Rectal smooth muscle tissue (tissue), 1 donor: Measurements from ENCODE around the gene ACP2.
"Not testable (repeated sequence)": the region's sequence is repeated elsewhere in the genome, so short reads cannot be mapped to it uniquely, and the experiment has no call there.

Experiments used
- H3K27ac ChIP-seq: one replicate; pipeline ENCODE4 v1.7.0; 2013; ENCODE audit warnings: low read depth, low read length, inconsistent platforms
- H3K27me3 ChIP-seq: one replicate; pipeline ENCODE4 v1.7.0; 2013; ENCODE audit warnings: low read length; ENCODE audit not compliant: control insufficient read depth, insufficient read depth
- H3K36me3 ChIP-seq: one replicate; pipeline ENCODE4 v1.7.0; 2013; ENCODE audit warnings: low read length; ENCODE audit not compliant: control insufficient read depth, insufficient read depth
- H3K4me1 ChIP-seq: one replicate; pipeline ENCODE4 v1.7.0; 2013; ENCODE audit warnings: low read length; ENCODE audit not compliant: control insufficient read depth, insufficient read depth
- H3K4me3 ChIP-seq: one replicate; pipeline ENCODE4 v1.7.0; 2013; ENCODE audit warnings: low read length
- H3K9ac ChIP-seq: one replicate; pipeline ENCODE4 v1.7.0; 2013; ENCODE audit warnings: low read length

Gene ACP2

GRCh38 chr11:47233051-47233450 is 15.6 kb downstream of the ACP2 start:
- no peak overlapping the region for H3K9ac ChIP-seq
- H3K27ac ChIP-seq: no peak overlapping the region
- no peak overlapping the region for H3K4me3 ChIP-seq
- peaks cover 3% of the 10 kb centered on the region for H3K36me3 ChIP-seq
- H3K27me3 ChIP-seq: no peaks in the 10 kb centered on the region
- no peaks in the 10 kb centered on the region for H3K4me1 ChIP-seq

DNA sequence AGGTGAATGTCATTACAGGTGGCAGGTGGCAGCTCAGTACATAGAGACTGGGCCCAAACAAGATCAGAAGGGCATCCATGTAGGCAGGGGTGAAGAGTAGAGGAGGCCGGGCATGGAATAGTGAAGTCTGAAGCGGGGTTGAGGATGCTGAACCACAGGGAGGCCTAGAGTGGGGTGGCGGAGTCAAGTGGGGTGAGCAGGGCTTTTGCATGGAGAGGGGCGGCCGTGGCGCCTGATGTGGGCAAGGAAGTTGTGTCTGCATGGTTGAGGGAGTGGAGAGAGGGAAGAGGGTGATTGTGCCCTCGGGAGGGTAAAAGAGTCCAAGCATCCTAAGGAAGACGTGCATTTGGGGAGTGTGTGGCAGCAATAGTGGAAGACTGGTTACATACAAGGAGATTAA is 19.5 kb downstream of the ACP2 start:
- Histone ChIP-seq H3K4me1 (no peaks in the 10 kb centered on the region), H3K27ac (no peak overlapping the region), H3K9ac (no peak overlapping the region), H3K36me3 (peaks cover 2% of the 10 kb centered on the region), H3K4me3 (no peak overlapping the region), H3K27me3 (no peaks in the 10 kb centered on the region)

- no peaks in the 10 kb centered on the region for H3K4me1 ChIP-seq
- H3K27ac ChIP-seq: no peak overlapping the region
- no peak overlapping the region for H3K9ac ChIP-seq
- no peaks in the 10 kb centered on the region for H3K27me3 ChIP-seq
- H3K36me3 ChIP-seq: peaks cover 4% of the 10 kb centered on the region
- no peak overlapping the region for H3K4me3 ChIP-seq
These were observed 22.8 kb downstream of the ACP2 start for GRCh38 chr11:47225552-47226400.

- Histone ChIP-seq H3K27ac (no peak overlapping the region), H3K36me3 (peaks cover 4% of the 10 kb centered on the region), H3K4me1 (no peaks in the 10 kb centered on the region), H3K27me3 (no peaks in the 10 kb centered on the region), H3K4me3 (no peak overlapping the region), H3K9ac (no peak overlapping the region)
These were observed 25.9 kb downstream of the ACP2 start for GRCh38 chr11:47222696-47223095.

DNA sequence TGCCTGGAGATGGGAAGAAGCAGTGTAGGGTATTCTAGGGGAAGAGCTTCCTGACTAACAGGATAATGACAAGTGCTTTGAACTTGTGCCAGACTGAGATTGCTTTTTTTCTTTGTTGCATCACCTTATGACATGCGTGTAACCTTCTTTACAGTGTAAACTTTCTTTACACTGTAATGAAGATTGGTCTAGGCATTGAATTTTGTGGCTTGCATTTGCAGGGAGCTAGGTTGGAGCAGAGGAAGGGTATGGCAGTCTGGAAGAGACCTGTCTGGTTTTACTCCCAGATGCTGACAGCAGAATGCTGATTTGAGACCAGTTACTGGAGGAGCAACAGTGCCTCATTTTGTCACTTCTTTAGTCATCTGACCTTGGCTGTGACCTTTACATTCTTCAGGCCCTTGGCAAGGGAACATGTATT is 28.2 kb downstream of the ACP2 start:
- Histone ChIP-seq H3K4me3 (no peak overlapping the region), H3K4me1 (peaks cover 8% of the 10 kb centered on the region), H3K36me3 (peaks cover 2% of the 10 kb centered on the region), H3K27me3 (no peaks in the 10 kb centered on the region), H3K9ac (no peak overlapping the region), H3K27ac (no peak overlapping the region)

- H3K4me3 ChIP-seq: peak overlapping the region; percentile 85
- no peaks in the 10 kb centered on the region for H3K36me3 ChIP-seq
- H3K27ac ChIP-seq: peak overlapping the region; percentile 24
- peaks cover 8% of the 10 kb centered on the region for H3K4me1 ChIP-seq
- no peak overlapping the region for H3K9ac ChIP-seq
- H3K27me3 ChIP-seq: no peaks in the 10 kb centered on the region
These were observed 32.4 kb downstream of the ACP2 start for GRCh38 chr11:47216121-47216798.

DNA sequence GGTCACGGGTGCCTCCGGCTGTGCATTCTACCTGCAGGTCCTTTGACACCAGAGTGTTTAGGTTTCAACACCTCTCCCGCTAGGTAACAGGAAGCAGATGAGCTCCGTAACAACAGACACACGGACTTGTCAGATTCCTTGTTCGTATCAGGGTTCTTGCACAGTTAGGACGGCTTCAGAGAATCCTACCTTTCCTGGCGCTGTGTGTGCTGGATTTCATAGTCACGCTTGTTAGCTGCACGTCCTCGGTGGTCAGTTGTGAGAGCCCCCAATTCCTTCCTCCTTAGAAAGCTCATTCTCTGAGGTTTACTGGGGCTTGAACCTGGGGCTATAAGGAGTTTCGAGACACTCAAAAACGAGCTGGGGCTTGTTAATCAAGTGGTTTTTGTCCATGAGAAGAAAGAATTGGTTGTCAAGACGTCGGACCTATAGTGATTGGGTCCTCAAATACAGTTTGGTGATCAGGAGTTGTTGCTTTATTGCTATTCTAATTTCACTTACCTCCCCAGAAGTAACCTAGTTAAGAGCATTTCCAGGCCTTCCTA is 33.2 kb downstream of the ACP2 start:
- H3K36me3 ChIP-seq: no peaks in the 10 kb centered on the region
- peak overlapping the region; percentile 93 for H3K27ac ChIP-seq
- peak overlapping the region; percentile 85 for H3K4me3 ChIP-seq
- H3K9ac ChIP-seq: peak overlapping the region; percentile 89
- H3K27me3 ChIP-seq: no peaks in the 10 kb centered on the region
- peaks cover 8% of the 10 kb centered on the region for H3K4me1 ChIP-seq

- peak overlapping the region; percentile 85 for H3K4me3 ChIP-seq
- H3K4me1 ChIP-seq: peaks cover 8% of the 10 kb centered on the region
- no peaks in the 10 kb centered on the region for H3K27me3 ChIP-seq
- no peaks in the 10 kb centered on the region for H3K36me3 ChIP-seq
- peak overlapping the region; percentile 25 for H3K9ac ChIP-seq
- peak overlapping the region; percentile 93 for H3K27ac ChIP-seq
These were observed 34.6 kb downstream of the ACP2 start for GRCh38 chr11:47213950-47214565.

DNA sequence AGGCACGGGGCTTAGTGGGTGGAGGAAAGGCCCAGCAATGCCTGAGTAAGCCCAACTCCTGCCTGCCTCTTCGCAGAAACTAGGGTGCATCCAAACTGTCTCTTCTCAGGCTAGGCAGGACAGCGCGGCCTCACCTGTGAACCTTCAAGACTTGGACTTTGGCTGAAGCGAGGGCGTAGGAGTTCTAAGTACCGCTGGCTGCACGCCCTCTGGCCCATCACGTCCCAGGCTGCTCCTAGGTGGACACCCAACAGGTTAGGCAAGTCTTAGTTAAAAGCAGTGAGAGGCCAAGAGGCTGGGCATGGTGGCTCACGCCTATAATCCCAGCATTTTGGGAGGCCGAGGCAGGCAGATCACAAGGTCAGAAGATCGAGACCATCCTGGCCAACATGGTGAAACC is 35.7 kb downstream of the ACP2 start:
- Histone ChIP-seq H3K9ac (no peak overlapping the region), H3K36me3 (no peaks in the 10 kb centered on the region), H3K27ac (peak overlapping the region; percentile 24), H3K4me1 (peaks cover 8% of the 10 kb centered on the region), H3K27me3 (no peaks in the 10 kb centered on the region), H3K4me3 (no peak overlapping the region)

DNA sequence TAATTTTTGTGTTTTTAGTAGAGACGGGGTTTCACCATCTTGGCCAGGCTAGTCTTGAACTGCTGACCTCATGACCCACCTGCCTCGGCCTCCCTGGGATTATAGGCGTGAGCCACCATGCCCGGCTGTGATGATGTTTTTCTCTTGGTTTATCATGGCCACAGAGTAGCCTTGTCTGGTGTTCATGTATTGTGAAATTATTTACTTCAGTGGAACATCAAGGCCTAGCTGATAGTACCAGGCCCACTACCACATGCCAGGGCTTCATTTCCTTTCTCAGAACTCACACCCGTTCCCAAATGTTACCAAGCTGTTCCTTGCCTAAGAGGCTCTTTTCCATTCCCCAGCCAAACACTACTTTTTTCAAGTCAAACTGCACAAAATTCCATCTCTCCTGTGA is 40.0 kb downstream of the ACP2 start:
- no peaks in the 10 kb centered on the region for H3K27me3 ChIP-seq
- no peak overlapping the region for H3K27ac ChIP-seq
- H3K9ac ChIP-seq: no peak overlapping the region
- no peak overlapping the region for H3K4me3 ChIP-seq
- no peaks in the 10 kb centered on the region for H3K36me3 ChIP-seq
- H3K4me1 ChIP-seq: no peaks in the 10 kb centered on the region

DNA sequence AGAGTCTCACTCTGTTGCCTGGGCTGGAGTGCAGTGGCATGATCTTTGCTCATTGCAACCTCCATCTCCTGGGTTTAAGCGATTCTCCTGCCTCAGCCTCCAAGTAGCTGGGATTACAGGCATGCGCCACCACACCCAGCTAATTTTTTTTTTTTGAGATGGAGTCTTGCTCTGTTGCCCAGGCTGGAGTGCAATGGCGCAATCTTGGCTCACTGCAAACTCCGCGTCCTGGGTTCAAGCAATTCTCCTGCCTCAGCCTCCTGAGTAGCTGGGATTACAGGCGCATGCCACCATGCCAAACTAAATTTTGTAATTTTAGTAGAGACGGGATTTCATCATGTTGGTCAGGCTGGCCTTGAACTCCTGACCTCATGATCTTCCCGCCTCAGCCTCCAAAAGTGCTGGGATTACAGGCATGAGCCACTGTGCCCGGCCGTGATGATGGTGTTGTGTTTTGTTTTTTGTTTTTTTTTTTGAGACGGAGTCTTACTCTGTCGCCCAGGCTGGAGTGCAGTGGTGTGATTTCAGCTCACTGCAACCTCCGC is 40.5 kb downstream of the ACP2 start:
- not testable (repeated sequence) for H3K4me3 ChIP-seq, H3K27me3 ChIP-seq, H3K9ac ChIP-seq, H3K4me1 ChIP-seq, H3K27ac ChIP-seq, H3K36me3 ChIP-seq

DNA sequence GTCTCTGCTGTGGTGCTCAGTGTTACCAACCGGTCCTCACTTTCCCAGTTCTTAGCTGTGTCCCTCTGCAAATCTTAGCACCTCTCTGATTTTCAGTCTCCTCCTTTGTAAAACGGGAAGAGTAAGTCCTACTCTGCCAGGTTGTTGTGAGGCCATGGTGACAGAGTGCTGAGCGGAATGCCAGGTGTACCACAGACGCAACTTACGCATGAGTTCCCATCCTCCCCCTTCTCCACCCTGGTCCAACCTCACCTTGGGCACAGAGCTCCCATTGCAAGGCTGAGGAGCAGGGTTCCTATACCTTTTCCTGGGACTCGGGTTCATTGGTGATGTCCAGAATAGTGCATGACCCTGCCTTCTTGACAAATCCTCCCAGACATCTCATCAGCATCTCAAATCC is 41.2 kb downstream of the ACP2 start:
- H3K27ac ChIP-seq: no peak overlapping the region
- H3K36me3 ChIP-seq: no peaks in the 10 kb centered on the region
- no peaks in the 10 kb centered on the region for H3K4me1 ChIP-seq
- H3K9ac ChIP-seq: no peak overlapping the region
- H3K4me3 ChIP-seq: no peak overlapping the region
- no peaks in the 10 kb centered on the region for H3K27me3 ChIP-seq
